GM19023 (cell line): ENCODE results near the gene ZNF354B.
"Not testable (repeated sequence)": the region's sequence is repeated elsewhere in the genome, so short reads cannot be mapped to it uniquely, and the experiment has no call there.

Experiments used
- ATAC-seq: cut with Tn5 transposase; IDR thresholded peaks from one replicate; pipeline ENCODE4 v1.9.1; 2021; ENCODE audit warnings: mild to moderate bottlenecking, moderate library complexity; ENCODE audit not compliant: unreplicated experiment

The ZNF354B gene

DNA sequence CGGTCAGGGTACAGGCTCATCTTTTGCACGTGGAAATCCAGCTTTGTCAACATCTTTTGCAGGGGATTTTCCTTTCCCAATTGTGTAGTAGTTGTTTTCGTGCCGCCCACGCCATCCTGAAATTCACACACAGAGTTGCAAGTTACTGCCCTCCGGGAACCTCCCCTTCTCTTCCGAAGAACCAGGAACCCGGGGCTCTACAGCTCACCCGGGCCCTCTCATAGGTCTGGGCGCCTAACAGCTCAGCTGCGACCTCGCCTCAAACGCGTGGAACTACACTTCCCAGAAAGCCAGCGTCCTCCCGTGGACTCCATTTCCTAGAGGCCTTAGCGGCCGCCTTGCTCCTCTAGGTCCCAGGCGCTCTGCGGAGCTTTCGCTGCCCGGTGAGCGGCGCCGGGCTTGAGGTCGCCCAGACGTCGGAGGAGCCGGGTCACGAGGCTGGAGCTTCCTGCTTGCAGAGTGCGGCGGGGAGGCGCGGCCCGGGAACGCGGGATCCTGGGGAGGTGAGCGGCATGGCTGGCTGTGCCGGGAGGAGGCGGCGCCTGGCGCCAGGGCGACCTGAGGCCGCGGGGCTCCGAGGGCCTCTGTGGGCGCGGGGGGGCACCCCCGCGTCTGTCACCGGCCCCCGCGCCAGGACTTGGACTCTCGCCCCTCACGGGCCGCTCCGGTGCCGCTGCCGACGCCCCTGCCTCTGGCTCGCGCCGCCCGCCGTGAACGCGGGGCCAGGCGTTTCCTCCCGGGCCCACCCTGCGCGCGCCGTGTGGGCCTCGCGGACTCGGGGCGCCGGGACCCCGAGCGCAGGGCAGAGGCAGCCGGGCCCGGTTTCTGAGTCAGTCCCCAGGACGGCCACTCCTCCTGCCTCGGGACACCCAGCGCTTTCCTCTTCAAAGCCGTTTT is at the start of gene ZNF354B:
Gene ZNF354B, plus strand, starts transcription at position 329 of the 897 bp plus-strand sequence. CDS start 1,095 bp downstream, outside the sequence.
- peak; percentile 98 for ATAC-seq

GRCh38 chr5:178817506-178817905 is 42.2 kb upstream of the ZNF354B start:
- ATAC-seq = no peak

DNA sequence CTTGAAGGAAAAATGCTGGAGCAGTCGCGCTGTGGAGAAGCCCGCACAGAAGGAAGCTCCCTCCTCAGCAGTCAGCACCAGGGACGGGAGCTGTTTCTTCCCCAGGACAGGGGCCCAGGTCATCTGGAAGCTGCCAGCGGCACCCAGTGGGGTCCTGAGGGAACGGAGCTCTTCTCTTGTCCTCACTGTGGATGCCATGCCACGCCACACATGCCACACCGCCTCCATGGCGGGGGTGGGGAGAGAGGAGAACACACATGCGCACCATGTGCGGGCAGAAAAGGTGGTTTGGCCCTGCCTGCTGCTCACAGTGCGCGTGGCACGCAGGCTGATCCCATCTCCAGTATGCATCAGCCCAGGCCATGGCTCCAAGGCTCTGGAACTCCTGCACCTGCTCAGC is 41.7 kb upstream of the ZNF354B start:
- ATAC-seq = no peak

DNA sequence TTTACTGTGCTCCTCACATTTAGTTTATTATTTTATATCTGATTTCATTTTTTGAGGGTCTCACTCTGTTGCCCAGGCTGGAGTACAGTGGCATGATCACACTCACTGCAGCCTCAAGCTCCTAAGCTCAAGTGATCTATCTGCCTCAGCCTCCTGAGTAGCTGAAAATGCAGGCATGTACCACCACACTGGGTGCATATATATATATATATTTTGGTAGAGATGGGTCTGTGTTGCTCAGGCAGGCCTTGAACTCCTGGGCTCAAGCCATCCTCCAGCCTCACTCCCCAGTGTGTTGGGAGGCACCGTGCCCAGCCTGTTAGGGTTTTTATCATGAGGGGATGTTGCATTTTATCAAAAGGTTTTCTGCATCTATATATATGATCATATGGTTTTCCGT is 39.8 kb upstream of the ZNF354B start:
- ATAC-seq = no peak

DNA sequence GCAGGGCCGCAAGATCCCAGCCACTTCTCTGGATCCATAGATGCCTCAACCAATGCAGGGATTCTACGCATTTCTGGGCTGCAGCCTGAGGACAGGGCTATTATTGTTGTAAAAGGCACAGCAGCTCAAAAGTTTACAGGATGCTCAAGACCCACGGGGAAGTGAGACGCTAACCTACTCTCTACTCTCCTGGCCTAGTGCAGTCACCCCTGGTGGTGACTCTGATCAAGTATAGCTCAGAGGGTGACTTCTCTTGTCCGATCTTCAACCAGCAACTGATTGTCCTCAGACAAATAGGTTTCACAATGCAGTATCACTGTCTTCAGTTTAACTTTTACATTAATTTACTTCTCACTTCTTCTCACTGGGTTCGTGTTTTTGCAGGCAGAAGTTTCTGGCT is 34.3 kb upstream of the ZNF354B start:
- ATAC-seq = no peak

DNA sequence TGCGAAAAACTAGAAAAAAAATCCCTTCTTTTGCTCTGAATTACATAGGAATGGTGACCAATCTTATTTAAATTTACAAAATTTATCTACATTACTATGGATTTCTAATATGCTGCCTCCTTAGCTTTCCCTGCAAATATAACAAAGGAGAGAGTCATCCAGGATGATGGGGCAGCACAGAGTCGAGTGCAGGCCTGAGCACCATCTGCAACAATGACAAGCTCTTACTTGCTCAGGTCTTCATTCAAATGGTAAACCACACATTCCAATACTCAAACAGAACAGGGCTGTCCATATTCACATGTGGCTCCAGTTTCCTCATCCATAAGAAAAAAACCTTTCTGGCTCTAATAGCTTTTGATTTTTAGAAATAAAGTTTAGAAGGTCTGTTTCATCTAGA is 33.5 kb upstream of the ZNF354B start:
- no peak for ATAC-seq

DNA sequence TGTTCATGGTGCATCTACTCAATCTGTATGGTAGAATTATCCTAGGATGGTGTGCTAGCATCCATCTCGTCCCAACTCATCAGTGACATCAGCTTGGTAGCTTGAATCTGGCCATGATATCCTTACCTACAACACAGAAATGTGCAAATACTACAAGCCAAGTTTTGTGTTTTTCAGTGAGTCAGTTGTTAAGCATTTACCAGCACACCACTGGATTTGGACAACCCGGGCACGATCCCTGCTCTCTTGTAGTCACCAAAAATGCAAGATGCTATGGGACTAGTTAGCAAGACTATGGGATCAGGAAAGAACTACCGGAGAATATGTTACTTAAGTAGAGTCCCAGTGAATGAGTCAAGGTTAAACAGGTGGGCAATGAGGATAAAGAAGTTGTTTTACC is 32.1 kb upstream of the ZNF354B start:
- no peak for ATAC-seq

GRCh38 chr5:178831049-178831448 is 28.7 kb upstream of the ZNF354B start:
- no peak for ATAC-seq

DNA sequence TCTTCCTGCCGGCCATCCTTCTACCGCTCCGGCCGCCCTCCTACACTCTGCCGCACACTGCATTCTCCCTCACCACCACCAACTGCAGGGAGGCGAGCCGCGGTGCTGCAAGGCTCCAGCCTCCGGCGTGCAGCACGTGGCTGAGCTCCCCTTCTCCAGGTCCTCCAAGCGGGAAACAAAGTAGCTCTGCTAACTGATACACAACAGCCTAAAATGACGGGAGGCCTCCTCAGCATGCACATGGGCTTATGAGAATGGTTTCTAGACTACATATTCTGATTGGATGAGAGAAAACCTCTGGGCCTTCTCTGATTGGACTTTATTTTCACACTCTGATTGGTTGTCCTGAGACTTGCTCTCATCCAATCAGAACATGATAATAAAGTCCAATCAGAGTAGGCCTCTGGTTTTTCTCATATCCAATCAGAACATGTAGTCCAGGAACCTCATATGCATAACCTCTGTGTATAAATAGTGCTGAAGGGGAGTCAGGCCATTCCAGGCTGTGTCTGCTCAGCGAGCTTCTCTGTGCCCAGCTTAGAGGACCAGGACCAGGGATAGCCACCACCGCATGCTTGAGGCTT is 27.0 kb upstream of the ZNF354B start:
- no peak for ATAC-seq

DNA sequence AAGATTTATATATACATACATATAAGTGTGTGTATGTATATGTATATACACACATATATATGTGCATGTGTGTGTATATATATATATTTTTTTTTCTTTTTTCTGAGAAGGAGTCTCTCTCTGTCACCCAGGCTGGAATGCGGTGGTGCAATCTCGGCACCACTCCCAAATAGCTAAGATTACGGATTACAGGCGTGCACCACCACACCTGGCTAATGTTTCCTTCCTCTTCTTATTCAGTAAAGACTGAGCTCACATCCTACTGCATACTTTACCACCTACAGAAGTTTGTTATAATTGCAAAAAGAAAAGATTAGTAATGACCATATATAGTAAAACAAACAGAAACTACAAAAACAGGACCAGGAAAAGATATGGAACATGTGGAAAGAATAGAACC is 23.1 kb upstream of the ZNF354B start:
- no peak for ATAC-seq

DNA sequence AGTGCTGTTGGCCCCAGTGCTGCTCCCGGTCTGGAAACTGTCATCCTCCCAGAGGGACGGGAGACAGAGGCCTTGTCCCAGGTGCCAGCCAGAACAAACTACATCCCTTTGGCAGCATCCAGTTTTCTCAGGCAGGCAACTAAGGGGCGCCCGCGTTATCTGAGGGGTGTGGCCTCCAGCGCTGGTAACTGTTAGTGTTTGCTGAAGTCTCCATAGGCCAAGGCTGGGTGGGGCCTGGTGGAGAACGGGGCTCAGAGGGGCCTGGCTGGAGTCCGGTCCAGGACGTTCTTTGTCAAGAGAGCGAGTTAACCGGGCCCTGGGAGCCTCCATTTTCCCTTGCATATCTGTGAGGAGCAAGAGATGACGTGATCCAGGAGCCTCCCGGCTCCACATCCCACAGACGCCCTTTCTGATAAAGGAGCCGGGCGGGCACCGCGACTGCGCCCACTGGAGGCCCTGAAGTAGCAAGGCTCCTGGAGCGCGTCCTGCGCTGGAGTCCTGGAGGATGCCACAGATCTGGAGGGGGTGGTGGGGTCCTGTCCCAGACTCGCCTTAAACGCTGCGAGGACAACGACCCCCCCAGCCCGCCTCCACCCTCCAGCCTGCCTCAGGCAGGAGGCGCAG is 20.9 kb upstream of the ZNF354B start:
- not testable (repeated sequence) for ATAC-seq

GRCh38 chr5:178839319-178839704 is 20.4 kb upstream of the ZNF354B start:
- ATAC-seq = no peak

DNA sequence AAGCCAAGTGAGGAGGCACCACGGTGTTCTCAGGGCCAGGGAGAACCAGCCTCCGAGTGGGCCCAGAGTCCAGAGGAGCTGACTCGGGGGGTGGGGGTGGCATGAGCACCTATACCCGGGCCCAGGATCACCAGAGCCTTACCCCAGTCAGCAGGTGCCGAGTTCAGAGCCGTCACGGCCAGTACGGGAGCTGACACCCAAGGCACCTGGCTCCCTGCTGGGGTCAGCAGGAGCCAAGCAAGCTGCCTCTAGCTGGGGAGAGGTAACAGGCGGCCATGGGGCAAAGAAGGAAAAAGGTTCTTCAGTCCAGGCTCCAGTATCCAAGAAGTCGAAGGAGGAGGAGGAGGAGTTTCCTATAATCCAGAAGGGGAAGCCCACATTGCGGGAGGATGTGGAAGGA is 19.4 kb upstream of the ZNF354B start:
- not testable (repeated sequence) for ATAC-seq

GRCh38 chr5:178849316-178849715 is 10.4 kb upstream of the ZNF354B start:
- ATAC-seq = no peak

- ATAC-seq = no peak
These were observed 7.8 kb upstream of the ZNF354B start for GRCh38 chr5:178851951-178852350.

DNA sequence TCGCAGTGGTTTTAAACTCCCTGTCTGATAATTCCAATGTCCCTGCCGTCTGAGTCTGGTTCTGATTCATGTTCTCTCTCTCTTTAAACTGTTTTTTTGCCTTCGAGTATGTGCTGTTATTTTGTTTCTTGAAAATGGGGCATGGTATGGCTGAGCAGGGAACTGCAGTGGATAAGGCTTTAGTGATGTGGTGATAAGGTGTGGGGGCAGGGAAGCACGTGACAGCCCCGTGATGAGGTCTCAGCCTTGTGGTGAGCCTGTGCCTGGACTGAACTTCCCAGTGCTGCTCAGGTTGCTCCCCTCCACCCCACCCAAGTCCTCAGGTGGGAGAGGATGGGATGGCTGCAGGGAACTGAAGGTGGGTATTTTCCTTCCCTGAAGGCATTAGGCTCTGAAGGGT is 5.5 kb upstream of the ZNF354B start:
- no peak for ATAC-seq

DNA sequence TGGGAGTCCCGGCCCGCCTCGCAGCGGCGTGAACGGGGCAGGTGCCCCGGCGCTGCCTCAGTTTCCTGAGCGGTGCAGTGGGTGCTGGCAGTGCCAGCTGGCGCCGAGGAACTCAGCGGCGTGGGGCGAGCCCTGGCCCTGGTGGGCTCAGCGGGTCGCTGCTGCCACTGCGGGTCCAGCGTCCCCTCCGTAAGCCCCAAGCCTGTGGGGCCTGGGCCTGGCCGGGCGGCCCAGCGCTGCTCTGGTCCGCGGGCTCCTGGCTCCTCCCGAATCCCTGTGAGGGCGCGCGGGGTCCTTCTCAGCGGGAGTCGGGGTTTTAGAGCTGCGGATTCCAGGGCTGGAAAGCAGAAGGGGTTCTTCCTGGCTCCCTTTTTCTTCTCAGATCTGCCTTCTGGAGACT is 862 bp downstream of the ZNF354B start:
- ATAC-seq = peak; percentile 10

GRCh38 chr5:178861627-178862026 is 1.9 kb downstream of the ZNF354B start:
- ATAC-seq = no peak

DNA sequence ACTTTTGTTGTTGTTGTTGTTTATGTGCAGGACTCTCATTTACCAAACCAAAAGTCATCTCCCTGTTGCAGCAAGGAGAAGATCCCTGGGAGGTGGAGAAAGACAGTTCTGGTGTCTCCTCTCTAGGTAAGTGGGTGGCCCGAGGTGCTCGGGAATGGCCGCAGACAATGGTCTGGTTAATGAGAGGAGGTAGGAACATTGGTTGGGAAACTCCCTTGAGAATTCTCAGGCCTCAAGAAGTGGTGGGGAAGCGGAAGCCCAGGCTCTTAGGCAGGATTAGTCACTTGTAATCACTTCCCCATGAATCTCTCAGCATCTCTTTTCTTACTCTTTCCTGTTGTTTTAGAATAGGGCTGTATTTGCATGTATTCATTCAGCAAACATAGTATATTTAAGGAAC is 7.2 kb downstream of the ZNF354B start:
- ATAC-seq = no peak

- no peak for ATAC-seq
These were observed 9.8 kb downstream of the ZNF354B start for GRCh38 chr5:178869577-178869976.

GRCh38 chr5:178870411-178870810 is 10.7 kb downstream of the ZNF354B start:
- ATAC-seq = no peak

- ATAC-seq = no peak
These were observed 12.5 kb downstream of the ZNF354B start for GRCh38 chr5:178872302-178872701.
